Stimulated activated effector memory CD8-positive, alpha-beta T cell treated with anti-CD3 and anti-CD28 coated beads, Interleukin-12 subunit alpha, Interleukin-12 subunit beta, amount 100 ng/mL, for 72 hours (primary cell): ENCODE results near the gene XPO1.

Experiments used
- ATAC-seq: fragments of 150-1000 bp; cut with Tn5 transposase; 2 replicates; pipeline ENCODE4 v1.10.0; 2021
- DNase-seq, 2 donors: peaks; one replicate each; pipeline ENCODE4 v3.0.0; 2021 to 2022; ENCODE audit warnings: low spot score in 2 of 2
- H3K27ac Mint-ChIP-seq: one replicate; pipeline ENCODE4 v1.8.0; 2022; ENCODE audit warnings: mild to moderate bottlenecking, mixed read lengths
- H3K36me3 Mint-ChIP-seq: one replicate; pipeline ENCODE4 v1.8.0; 2022; ENCODE audit warnings: mild to moderate bottlenecking, mixed read lengths
- H3K4me1 Mint-ChIP-seq: one replicate; pipeline ENCODE4 v1.8.0; 2022; ENCODE audit warnings: mixed read lengths
- H3K4me3 Mint-ChIP-seq: one replicate; pipeline ENCODE4 v1.8.0; 2022; ENCODE audit warnings: mild to moderate bottlenecking, mixed read lengths
- H3K9me3 Mint-ChIP-seq: one replicate; pipeline ENCODE4 v1.8.0; 2022; ENCODE audit warnings: mixed read lengths

Gene XPO1

DNA sequence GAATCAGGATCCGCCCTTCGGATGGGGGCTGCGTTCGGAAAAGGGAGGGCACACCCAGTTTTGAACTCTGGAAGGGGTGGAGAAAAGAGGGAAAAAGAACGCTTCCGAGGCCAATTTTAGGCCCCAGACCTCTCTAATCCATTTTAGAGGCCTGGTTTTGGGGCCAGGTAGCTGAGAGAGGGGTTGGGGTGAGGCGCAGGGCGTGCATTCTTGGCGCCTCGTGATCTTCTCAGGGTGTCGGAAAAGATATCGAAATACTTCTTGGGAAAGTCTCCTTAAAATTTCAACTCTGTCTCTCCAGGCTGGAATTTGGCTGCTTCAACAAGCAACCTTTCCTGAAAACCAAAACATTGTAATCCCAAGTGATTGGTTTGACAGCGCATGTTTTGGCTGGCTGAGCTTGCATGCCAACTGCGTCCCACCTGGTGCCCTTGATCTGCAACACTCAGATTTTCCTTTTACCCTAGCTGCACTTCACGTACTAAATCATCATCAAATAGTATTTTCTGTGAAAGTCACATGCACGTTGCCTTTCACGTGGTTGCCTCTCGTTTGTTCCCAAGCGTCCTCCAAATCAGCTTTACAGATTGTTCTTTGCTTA lies 864 bp upstream of the XPO1 start:
- DNase-seq (no peak), ATAC-seq (no peak)
- Mint-ChIP-seq H3K4me1 (peaks cover 34% of the 10 kb centered on the region), H3K4me3 (peak overlapping the region; percentile 98), H3K27ac (peak overlapping the region; percentile 100), H3K9me3 (no peaks in the 10 kb centered on the region), H3K36me3 (peaks cover 44% of the 10 kb centered on the region)

GRCh38 chr2:61537950-61538199 lies 281 bp downstream of the XPO1 start:
- no peaks in the 10 kb centered on the region for H3K9me3 Mint-ChIP-seq
- DNase-seq (no peak), ATAC-seq (no peak)
- peaks cover 34% of the 10 kb centered on the region for H3K4me1 Mint-ChIP-seq
- H3K36me3 Mint-ChIP-seq: peaks cover 56% of the 10 kb centered on the region
- peak overlapping the region; percentile 98 for H3K4me3 Mint-ChIP-seq
- peak overlapping the region; percentile 100 for H3K27ac Mint-ChIP-seq

DNA sequence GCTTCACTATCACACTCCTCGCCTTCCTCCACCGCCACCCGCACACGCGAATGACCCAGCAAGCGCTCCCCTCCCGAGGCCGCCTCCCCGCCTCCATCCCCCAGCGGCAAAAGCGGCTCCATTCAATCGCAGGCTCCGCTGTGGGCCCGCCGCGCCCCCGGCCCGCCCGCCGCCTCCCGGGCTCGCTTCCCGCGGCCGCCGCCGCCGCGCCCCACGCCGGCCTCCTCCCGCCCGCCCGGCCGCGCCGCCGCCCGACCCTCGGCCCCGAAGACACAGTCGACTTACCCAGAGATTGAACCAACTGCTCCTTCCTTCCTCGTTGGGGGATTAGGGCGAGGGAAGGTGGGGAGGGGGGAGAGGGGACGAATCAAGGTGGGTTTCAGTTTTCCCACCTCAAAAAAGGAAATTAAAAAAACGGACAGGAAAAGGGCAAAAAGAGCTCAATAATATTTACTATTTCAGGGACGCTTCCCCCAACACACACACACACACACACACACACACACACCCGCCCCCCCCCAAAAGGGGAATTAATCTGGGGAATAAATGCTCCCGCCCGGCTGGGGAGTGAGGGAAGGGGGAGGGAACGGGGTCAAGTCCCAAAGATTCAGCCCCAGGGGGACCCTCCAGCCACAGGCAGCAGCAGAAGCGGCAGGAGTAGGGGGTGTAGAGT lies 743 bp downstream of the XPO1 start:
- DNase-seq: peak; percentile 7 to 64
- Mint-ChIP-seq H3K9me3 (no peaks in the 10 kb centered on the region), H3K27ac (peak overlapping the region; percentile 100), H3K36me3 (peaks cover 60% of the 10 kb centered on the region), H3K4me3 (peak overlapping the region; percentile 98), H3K4me1 (peaks cover 34% of the 10 kb centered on the region)
- ATAC-seq: no peak

DNA sequence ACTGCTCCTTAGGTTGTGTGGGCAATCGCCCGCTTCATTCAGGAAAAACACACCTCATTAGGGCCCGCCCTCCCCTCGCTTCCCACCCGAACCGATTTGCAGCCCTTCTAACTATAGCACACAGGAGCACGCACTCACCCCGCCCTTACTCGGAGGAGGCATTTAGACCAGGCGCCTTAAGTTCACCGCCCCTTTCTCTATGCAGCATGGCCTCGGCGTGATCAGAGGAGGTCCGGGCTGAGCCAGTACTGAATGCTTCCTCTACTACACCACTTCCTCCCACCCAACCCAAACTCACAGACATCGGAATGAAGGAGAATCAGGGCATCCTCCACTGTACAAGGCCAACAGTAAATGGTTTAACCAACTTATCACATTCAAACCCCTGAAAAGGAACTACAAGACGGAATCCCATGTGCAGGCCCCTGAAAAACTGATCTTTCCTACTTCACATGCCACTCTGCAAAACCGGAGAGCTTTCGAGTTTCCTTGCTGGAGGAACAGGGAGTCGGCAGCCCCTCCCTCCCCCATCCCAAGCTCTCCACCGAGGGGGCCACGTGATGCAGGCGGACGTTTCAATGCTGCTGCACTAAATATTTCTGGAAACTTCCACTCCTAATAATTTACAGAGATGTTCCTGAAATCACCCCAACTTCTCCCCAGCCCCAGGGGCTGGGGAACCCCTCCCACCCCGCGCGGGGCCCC lies 1.4 kb downstream of the XPO1 start:
- Mint-ChIP-seq H3K4me3 (peak overlapping the region; percentile 98), H3K36me3 (peaks cover 67% of the 10 kb centered on the region), H3K27ac (peak overlapping the region; percentile 100), H3K4me1 (peaks cover 35% of the 10 kb centered on the region), H3K9me3 (no peaks in the 10 kb centered on the region)
- DNase-seq (peak; percentile 58 to 88), ATAC-seq (peak; percentile 78)

DNA sequence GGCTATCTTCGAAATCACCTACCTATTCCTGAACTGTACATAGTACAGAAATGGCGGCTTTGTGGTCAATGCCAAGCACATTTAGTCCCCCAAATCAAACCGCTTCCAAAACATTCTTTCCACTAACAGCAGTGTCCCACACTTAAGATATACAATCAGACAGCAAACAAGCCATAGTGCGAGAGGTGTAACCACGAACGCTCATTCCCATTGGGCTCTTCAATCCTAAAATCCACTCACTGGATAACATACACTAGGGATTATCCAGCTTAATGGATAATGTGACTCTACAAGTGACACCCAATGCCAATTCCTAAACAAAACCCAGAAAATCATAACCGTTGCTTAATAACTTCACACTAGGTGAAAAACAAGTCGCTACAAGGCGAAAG lies 2.0 kb downstream of the XPO1 start:
- DNase-seq (peak in 1 of 2 donors; percentile 61), ATAC-seq (no peak)
- peak overlapping the region; percentile 100 for H3K27ac Mint-ChIP-seq
- H3K4me1 Mint-ChIP-seq: peaks cover 39% of the 10 kb centered on the region
- no peaks in the 10 kb centered on the region for H3K9me3 Mint-ChIP-seq
- peaks cover 73% of the 10 kb centered on the region for H3K36me3 Mint-ChIP-seq
- H3K4me3 Mint-ChIP-seq: peak overlapping the region; percentile 98

DNA sequence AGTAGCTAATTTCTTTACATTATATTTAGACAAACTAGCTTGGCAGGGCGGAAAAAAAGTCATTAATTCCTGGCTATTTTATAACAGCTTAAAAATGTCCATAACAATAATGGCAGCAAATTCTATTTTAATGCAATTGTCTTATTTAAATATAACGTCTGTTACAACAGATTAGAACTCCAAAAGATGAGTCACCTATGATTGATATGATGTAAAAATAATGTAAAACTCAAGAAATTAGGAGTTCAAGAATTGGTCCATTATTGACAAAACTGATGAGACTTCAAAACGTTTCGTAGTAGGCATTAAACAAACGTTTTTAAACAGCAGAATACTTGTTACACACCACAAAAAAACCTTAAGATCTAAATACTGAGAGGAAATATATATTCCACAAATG lies 2.7 kb downstream of the XPO1 start:
- Mint-ChIP-seq H3K9me3 (no peaks in the 10 kb centered on the region), H3K4me3 (peak overlapping the region; percentile 98), H3K36me3 (peaks cover 80% of the 10 kb centered on the region), H3K27ac (peak overlapping the region; percentile 100), H3K4me1 (peaks cover 46% of the 10 kb centered on the region)
- no peak for DNase-seq
- ATAC-seq: no peak

GRCh38 chr2:61534926-61535325 lies 3.2 kb downstream of the XPO1 start:
- H3K36me3 Mint-ChIP-seq: peaks cover 85% of the 10 kb centered on the region
- H3K27ac Mint-ChIP-seq: peak overlapping the region; percentile 100
- peaks cover 51% of the 10 kb centered on the region for H3K4me1 Mint-ChIP-seq
- H3K4me3 Mint-ChIP-seq: peak overlapping the region; percentile 98
- ATAC-seq (no peak), DNase-seq (no peak)
- H3K9me3 Mint-ChIP-seq: no peaks in the 10 kb centered on the region

DNA sequence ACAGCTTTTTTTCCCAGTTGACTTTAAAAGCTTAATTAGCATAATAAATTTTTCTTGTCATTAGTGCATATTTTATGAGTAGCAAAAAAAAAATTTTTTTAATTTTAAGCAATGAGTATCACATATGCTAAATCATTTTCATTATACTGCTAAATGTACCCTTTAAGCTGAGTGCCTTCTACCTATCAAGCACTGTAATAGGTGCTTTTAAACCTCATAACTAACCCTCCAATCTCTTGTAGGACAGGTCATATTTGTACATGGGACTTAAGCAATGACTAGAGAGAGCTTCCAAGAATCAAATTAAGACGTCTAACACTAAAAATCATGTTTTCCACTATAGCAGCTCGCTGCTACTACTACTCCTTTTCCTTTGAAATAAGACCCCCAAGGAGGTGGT lies 7.4 kb downstream of the XPO1 start:
- peaks cover 95% of the 10 kb centered on the region for H3K36me3 Mint-ChIP-seq
- H3K9me3 Mint-ChIP-seq: no peaks in the 10 kb centered on the region
- H3K4me1 Mint-ChIP-seq: peaks cover 36% of the 10 kb centered on the region
- no peak overlapping the region for H3K27ac Mint-ChIP-seq
- no peak overlapping the region for H3K4me3 Mint-ChIP-seq
- DNase-seq: peak in 1 of 2 donors; percentile 15
- ATAC-seq: peak; percentile 48

DNA sequence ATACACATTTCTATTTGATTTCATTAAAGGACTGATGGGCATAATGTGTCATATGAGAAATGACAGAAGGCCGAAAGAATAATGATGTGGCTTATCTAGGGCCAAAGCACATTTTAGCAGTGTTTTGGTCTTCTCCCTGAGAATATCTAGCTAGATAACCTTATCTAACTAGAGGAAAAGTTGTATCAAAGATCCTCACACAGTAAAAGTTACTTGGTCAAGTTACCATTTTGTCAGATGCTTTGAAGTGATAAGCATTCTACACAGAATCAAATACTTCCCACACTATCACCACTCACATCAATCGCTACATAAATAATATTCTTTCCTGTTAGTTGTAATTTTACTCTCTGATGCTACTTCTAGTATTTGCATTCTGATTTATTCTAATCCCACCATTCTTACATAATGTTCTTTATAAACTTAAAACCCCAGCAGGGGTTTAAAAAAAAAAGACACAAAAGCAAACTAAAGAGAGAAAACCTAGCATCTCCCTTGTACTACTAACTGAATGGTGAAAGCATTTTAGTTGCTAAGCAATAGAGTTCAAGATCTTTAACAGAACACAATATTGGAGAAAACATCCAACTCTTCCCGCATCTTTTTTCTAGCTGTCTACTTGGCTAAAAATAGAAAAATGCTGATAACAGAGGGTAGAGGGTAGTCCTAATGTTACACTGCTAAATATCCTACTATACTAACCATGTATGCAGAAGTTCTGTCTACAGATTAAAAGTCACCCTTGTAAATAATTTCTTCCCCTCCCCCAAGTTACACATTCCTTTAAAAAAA lies 8.0 kb downstream of the XPO1 start:
- H3K9me3 Mint-ChIP-seq: no peaks in the 10 kb centered on the region

GRCh38 chr2:61520261-61520660 lies 17.9 kb downstream of the XPO1 start:
- Mint-ChIP-seq H3K4me3 (no peak overlapping the region), H3K36me3 (peaks cover 99% of the 10 kb centered on the region), H3K4me1 (peaks cover 11% of the 10 kb centered on the region), H3K27ac (no peak overlapping the region), H3K9me3 (no peaks in the 10 kb centered on the region)
- DNase-seq (no peak), ATAC-seq (no peak)

More for the DNA sequence above, 8.0 kb downstream of the XPO1 start:
- Mint-ChIP-seq H3K27ac (peak overlapping the region; percentile 37), H3K4me3 (no peak overlapping the region), H3K4me1 (peaks cover 30% of the 10 kb centered on the region), H3K36me3 (peaks cover 100% of the 10 kb centered on the region)
- no peak for DNase-seq
- no peak for ATAC-seq

GRCh38 chr2:61512768-61513398 lies 25.3 kb downstream of the XPO1 start:
- Mint-ChIP-seq H3K4me1 (no peaks in the 10 kb centered on the region), H3K4me3 (no peak overlapping the region), H3K9me3 (no peaks in the 10 kb centered on the region), H3K36me3 (peaks cover 100% of the 10 kb centered on the region), H3K27ac (peak overlapping the region; percentile 78)
- no peak for DNase-seq
- no peak for ATAC-seq

DNA sequence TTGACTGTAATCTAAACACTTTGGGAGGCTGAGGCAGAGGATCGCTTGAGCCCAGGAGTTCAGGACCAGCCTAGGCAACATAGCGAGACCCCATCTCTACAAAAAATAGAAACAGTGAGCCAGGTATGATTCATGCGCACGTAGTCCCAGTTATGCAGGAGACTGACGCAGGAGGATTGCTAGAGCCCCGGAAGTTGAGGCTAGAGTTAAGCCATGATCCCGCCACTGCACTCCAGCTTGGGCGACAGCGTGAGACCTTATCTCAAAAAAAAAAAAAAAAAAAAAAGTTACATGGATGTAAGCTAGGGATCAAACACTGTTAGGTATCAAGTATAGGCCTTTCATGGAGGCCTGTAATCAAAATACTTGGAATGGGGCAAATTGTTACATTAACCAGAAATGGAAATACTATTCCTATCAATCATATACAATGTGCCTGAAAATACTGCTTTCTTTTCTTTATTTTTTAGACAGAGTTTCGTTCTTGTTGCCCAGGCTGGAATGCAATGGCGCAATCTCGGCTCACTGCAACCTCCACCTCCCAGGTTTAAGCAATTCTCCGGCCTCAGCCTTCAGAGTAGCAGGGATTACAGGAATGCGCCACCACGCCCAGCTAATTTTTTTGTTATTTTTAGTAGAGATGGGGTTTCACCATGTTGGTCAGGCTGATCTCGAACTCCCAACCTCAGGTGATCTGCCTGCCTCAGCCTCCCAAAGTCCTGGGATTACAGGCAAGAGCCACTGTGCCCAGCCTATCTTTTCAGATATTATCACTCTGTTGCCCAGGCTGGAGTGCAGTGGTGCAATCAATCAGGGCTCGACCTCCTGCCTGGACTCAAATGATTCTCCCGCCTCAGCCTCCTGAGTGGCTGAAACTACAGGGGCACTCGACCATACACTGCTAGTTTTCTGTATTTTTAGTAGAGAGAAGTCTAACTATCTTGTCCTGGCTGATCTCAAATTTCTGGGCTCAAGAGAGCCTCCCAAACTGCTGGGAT lies 27.2 kb downstream of the XPO1 start:
- Mint-ChIP-seq H3K27ac (no peak overlapping the region), H3K36me3 (peaks cover 100% of the 10 kb centered on the region), H3K9me3 (no peaks in the 10 kb centered on the region), H3K4me1 (no peaks in the 10 kb centered on the region), H3K4me3 (no peak overlapping the region)
- DNase-seq (no peak), ATAC-seq (no peak)

GRCh38 chr2:61504949-61505348 lies 33.2 kb downstream of the XPO1 start:
- no peaks in the 10 kb centered on the region for H3K9me3 Mint-ChIP-seq
- H3K4me3 Mint-ChIP-seq: no peak overlapping the region
- H3K27ac Mint-ChIP-seq: no peak overlapping the region
- peaks cover 100% of the 10 kb centered on the region for H3K36me3 Mint-ChIP-seq
- DNase-seq (no peak), ATAC-seq (no peak)
- H3K4me1 Mint-ChIP-seq: no peaks in the 10 kb centered on the region

- Mint-ChIP-seq H3K4me1 (peaks cover 6% of the 10 kb centered on the region), H3K36me3 (peaks cover 100% of the 10 kb centered on the region), H3K9me3 (no peaks in the 10 kb centered on the region), H3K4me3 (no peak overlapping the region), H3K27ac (peak overlapping the region; percentile 34)
- no peak for ATAC-seq
- no peak for DNase-seq
These were observed 39.1 kb downstream of the XPO1 start for GRCh38 chr2:61499060-61499459.
